Stomach smooth muscle (tissue), 2 donors: ENCODE measurements around the gene CNGB1.
"Not testable (repeated sequence)": the region's sequence is repeated elsewhere in the genome, so short reads cannot be mapped to it uniquely, and the experiment has no call there.

Experiments used
- H3K27ac ChIP-seq: one replicate; pipeline ENCODE4 v1.7.0; 2013; ENCODE audit warnings: mild to moderate bottlenecking, low read length, inconsistent platforms
- H3K27me3 ChIP-seq, 2 donors: one replicate each; pipeline ENCODE4 v1.7.0; 2013; ENCODE audit warnings: low read length in 2 of 2; ENCODE audit not compliant: insufficient read depth in 2 of 2, control insufficient read depth in 1 of 2
- H3K36me3 ChIP-seq, 2 donors: one replicate each; pipeline ENCODE4 v1.7.0; 2013; ENCODE audit warnings: low read length in 2 of 2; ENCODE audit not compliant: control insufficient read depth in 2 of 2, insufficient read depth in 2 of 2
- H3K4me1 ChIP-seq: one replicate; pipeline ENCODE4 v1.7.0; 2013; ENCODE audit warnings: low read length; ENCODE audit not compliant: control insufficient read depth, insufficient read depth
- H3K4me3 ChIP-seq, 2 donors: one replicate each; pipeline ENCODE4 v1.7.0; 2013; ENCODE audit warnings: low read length in 2 of 2
- H3K9ac ChIP-seq, 2 donors: one replicate each; pipeline ENCODE4 v1.7.0; 2013; ENCODE audit warnings: low read length in 2 of 2, mild to moderate bottlenecking in 1 of 2
- H3K9me3 ChIP-seq, 2 donors: one replicate each; pipeline ENCODE4 v1.7.0; 2013; ENCODE audit warnings: low read length in 2 of 2; ENCODE audit not compliant: control insufficient read depth in 2 of 2
- donor health status: healthy.
- donor health status: Pancreatic carcinoma.

The CNGB1 gene

DNA sequence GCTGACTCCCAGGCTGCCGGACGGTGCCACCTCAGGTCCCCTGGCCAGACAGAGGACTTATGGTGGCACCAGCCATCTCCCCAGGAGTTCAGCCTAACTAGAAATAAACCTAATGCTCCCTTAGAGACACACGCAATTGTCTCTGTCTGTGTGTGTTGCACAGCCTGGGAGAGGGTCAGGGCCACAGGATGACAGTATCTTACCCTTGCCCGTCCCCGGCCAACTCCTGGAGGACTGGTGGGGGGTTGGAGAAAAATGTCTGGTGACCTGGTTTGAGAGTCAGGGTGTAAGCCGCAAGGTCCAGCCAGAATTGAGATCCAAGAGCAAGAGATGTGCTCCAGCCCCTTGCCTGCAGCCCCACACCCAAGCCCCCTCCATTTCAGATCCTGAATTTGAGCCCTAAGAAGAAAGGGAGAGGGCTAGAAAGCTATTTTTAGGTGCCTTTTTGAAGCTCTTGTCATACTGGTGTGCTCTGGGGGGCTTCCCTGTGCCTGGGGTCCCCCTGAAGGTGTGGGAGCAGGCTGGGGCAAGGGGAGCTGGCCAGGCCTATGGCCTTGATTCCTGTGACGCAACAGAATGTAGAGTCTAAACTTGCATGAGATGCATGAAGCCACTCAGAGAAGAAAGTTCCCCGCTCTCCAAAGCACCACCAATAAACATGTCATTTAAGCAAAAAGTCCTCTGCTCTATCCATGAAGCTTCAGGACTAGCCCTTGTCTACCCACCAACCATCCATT lies 16.7 kb upstream of the CNGB1 start:
- peaks cover 13% of the 10 kb centered on the region for H3K4me1 ChIP-seq

DNA sequence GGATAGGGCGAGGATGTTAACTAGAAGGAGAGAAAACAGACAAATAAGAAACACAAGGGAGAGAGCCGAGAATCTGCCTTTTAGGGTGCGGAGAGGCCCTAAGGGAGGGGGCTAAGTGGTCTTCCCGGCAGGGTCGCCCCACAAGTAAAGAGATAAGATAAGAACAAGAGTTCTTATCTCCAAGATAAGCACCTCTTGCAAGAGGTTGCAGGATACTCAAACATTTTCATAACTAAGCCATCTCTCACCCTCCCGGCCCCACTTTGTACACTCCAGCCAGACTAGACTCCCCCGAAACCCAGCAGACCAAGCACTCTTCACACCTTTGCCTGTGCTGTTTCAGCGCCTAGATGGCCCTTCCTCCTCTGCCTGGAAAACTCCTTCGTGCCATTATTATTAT lies 15.3 kb upstream of the CNGB1 start:
- Histone ChIP-seq H3K9ac (no peak overlapping the region), H3K27me3 (peaks cover 0 to 2% of the 10 kb centered on the region in 2 donors), H3K27ac (no peak overlapping the region), H3K9me3 (no peaks in the 10 kb centered on the region), H3K4me3 (no peak overlapping the region), H3K4me1 (peaks cover 13% of the 10 kb centered on the region), H3K36me3 (no peaks in the 10 kb centered on the region)

More for the DNA sequence above, 16.7 kb upstream of the CNGB1 start:
- no peak overlapping the region for H3K27ac ChIP-seq
- no peak overlapping the region for H3K9ac ChIP-seq
- no peak overlapping the region for H3K4me3 ChIP-seq
- peaks cover 0 to 2% of the 10 kb centered on the region in 2 donors for H3K27me3 ChIP-seq
- H3K9me3 ChIP-seq: no peaks in the 10 kb centered on the region
- no peaks in the 10 kb centered on the region for H3K36me3 ChIP-seq

DNA sequence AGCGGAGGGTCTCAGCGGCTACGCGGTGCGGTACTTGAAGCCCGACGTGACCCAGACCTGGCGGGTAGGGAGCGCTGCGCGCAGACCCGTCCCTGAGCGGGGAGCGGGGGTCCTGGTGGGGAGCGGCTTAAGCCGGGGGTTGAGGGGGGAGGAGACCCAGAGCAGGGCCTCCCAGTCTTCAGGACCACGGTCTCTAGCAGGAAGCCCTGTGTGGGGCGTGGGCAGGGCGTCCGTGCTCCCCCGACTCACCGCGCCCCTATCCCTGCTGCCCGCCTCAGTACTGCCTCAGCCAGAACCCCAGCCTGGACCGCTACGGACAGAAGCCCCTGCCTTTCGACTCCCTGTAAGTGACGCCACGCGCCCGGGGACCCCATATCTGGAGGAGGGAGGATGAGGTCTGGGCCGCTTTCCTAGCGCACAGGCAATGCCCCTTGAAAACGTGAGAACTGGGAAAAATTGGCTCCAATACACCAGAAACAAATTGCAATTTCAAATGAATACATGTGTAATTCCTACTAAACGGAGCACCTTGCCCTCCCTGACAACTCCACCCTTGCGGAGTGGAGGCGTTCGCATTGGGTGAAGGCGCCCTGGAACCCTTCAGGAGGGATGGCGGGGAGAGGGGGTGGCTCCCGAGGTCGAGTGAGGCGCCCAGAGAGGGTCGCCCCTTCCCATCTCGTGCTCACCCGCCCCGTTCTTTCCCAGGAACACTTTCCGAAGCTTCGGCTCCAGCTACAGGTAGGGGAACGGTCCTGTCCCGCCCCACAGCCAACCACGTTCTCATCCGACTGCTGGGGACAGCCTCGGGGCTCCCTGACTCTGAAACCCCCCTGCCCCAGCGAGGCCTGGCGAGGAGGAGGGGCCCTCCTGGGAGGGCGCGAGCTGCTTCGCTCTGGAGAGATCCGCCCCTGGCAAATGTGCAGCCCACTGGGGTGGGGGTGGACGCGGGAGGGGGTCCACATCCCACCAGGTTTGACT lies 14.6 kb upstream of the CNGB1 start:
- no peaks in the 10 kb centered on the region for H3K9me3 ChIP-seq
- peaks cover 13% of the 10 kb centered on the region for H3K4me1 ChIP-seq
- H3K9ac ChIP-seq: peak overlapping the region; percentile 29 to 48
- H3K27ac ChIP-seq: no peak overlapping the region
- H3K4me3 ChIP-seq: peak overlapping the region; percentile 71 to 78
- peaks cover 0 to 2% of the 10 kb centered on the region in 2 donors for H3K27me3 ChIP-seq
- no peaks in the 10 kb centered on the region for H3K36me3 ChIP-seq

DNA sequence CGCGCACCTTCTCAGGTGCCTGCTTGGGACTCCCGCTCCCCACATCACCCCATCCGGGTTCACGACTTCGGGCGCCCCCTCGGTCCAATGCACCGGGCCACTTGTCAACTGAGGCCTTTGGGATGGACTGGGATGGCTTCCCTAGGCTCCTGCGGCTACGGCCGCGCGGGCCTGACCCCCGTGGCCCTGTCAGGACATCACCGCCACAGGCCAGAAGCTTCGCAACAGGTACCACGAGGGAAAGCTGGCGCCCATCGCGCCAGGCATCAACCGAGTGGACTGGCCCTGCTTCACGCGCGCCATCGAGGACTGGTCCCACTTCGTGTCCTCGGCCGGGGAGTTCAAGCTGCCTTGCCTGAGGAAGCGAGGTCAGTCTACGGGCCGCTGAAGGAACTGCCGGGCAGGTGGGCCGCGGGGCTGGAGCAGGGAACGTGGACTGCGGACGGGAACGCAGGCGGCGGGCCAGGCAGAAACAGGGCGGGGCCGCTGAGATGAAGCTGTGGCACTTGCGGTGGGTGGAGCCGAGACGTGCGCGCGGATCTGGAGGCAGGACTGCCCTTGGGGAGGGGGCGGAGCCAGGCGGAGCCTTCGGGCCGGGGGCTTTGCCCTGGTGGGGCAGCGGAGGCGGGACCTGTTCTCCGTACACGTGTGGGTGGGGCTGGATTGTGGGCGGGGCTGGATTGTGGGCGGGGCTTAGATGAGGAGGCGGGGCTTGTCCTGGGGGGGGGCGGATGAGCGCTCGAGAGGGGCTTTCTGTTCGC lies 13.7 kb upstream of the CNGB1 start:
- H3K9ac ChIP-seq: peak overlapping the region in 1 of 2 donors; percentile 48
- no peaks in the 10 kb centered on the region for H3K9me3 ChIP-seq
- H3K27ac ChIP-seq: no peak overlapping the region
- peaks cover 0 to 2% of the 10 kb centered on the region in 2 donors for H3K27me3 ChIP-seq
- H3K36me3 ChIP-seq: no peaks in the 10 kb centered on the region
- H3K4me1 ChIP-seq: peaks cover 13% of the 10 kb centered on the region
- H3K4me3 ChIP-seq: peak overlapping the region; percentile 71 to 78

DNA sequence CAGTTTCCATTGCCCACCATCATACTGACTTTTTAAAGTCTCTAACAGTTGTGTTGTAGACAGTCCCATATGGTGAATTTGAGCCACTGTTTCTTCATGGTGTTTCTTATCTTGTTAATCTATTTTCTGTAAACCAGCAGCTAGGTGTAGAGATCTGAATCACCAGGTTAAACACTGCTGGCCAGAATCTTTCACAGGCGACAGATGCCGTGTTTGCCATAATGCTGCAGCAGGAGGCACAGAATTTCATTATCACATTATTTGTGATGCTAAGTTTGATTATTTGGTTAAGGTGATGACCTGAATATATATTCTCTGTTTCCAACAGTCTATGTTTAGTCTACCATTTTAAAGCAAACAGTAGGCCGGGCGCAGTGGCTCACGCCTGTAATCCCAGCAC lies 11.5 kb upstream of the CNGB1 start:
- Histone ChIP-seq H3K4me1 (peaks cover 13% of the 10 kb centered on the region), H3K9ac (no peak overlapping the region), H3K27ac (no peak overlapping the region), H3K27me3 (peaks cover 0 to 2% of the 10 kb centered on the region in 2 donors), H3K9me3 (no peaks in the 10 kb centered on the region), H3K36me3 (no peaks in the 10 kb centered on the region), H3K4me3 (no peak overlapping the region)

DNA sequence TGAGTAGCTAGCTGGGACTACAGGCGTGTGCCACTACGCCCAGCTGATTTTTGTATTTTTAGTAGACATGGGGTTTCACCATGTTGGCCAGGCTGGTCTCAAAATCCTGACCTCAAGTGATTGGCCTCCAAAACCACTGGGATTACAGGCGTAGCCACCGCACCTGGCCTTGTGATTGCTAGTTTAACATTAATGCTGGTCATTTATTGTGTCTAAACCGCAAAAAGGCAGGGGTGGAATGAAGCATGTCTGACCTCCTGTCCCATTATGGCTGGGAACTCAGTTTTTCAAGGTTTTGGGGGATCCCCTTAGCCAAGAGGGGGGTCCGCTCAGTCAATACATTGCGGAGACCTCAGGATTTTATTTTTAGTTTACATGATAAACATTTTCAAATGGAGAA lies 10.7 kb upstream of the CNGB1 start:
- Histone ChIP-seq H3K36me3 (no peaks in the 10 kb centered on the region), H3K4me3 (no peak overlapping the region), H3K27me3 (peaks cover 0 to 2% of the 10 kb centered on the region in 2 donors), H3K27ac (no peak overlapping the region), H3K4me1 (peaks cover 13% of the 10 kb centered on the region), H3K9me3 (no peaks in the 10 kb centered on the region), H3K9ac (no peak overlapping the region)

DNA sequence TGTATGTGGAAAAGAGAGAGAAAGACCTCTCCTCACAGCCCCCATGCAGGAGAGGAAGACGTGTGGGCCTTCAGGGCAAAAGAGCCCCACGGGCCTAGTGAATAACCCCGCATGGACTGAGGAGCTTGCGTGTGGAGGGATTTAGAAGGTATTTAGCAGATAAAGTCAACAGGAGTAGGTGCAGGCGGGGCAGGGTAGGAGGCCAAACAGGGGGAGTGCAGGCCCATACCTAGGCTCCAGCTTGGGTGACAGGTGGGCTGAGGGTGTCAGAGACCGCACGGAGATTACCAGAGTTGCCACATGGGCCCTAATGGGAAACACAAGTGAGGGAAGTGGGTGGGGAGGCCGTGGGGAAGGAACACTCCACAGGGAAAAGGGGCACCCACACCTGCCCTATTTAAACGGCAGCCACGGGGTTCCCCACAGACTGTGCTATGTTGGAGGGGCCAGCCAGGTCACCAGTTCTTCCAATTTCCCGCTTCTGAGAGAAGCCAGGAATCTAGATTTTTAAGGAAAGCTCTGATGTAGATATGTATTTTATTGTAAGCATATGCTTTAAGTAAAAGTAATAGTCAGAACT lies 8.2 kb upstream of the CNGB1 start:
- H3K27me3 ChIP-seq: no peaks in the 10 kb centered on the region
- H3K9me3 ChIP-seq: no peaks in the 10 kb centered on the region
- no peak overlapping the region for H3K9ac ChIP-seq
- H3K4me1 ChIP-seq: peaks cover 8% of the 10 kb centered on the region
- no peak overlapping the region for H3K27ac ChIP-seq
- H3K4me3 ChIP-seq: no peak overlapping the region
- no peaks in the 10 kb centered on the region for H3K36me3 ChIP-seq

DNA sequence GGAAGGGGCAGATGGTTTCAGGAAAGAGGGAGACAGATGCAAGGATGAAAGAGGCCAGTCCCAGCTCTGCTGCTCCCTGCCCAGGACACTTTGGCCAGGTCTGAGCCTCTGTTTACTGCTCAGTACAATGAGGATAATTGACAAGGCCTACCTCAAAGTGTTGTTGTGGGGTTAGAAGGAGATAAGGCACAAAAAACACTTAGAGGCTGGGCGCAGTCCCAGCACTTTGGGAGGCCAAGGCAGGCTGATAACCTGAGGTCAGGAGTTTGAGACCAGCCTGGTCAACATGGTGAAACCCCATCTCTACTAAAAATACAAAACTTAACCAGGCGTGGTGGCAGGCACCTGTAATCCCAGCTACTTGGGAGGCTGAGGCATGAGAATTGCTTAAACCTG lies 7.1 kb upstream of the CNGB1 start:
- not testable (repeated sequence) for H3K36me3 ChIP-seq, H3K4me3 ChIP-seq, H3K27ac ChIP-seq, H3K9me3 ChIP-seq, H3K4me1 ChIP-seq, H3K9ac ChIP-seq, H3K27me3 ChIP-seq

DNA sequence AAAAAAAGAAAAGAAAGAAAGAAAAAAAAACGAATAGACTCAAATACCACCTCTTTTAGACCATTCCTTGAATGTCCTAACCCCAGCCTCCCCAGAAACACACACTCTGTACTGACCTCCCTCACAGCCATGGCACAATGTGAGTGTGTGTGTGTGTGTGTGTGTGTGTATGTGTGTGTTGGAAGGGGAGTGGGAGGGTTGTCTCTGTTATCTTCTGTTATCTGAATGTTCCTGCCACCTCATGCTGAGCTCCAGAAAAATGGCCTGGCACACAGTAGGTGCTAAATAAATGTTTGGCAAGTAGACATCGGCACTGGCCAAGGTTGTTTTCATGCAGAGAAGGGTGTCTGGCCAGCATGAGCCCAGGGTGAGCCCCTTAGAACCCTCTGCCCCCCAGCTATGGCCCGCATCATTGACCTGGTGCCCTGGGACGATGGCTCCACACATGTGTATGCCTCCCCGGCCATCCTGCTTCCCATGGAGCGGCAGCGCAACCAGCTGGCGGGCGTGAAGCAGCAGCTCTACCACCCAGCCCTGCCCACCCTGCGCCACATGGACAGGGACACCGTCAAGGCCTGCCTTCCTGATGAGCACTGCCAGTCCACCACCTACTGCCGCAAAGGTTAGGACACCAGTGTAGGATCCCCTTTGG lies 6.6 kb upstream of the CNGB1 start:
- no peak overlapping the region for H3K9ac ChIP-seq
- no peak overlapping the region for H3K27ac ChIP-seq
- no peaks in the 10 kb centered on the region for H3K9me3 ChIP-seq
- H3K4me1 ChIP-seq: peaks cover 8% of the 10 kb centered on the region
- no peaks in the 10 kb centered on the region for H3K36me3 ChIP-seq
- no peak overlapping the region for H3K4me3 ChIP-seq
- H3K27me3 ChIP-seq: no peaks in the 10 kb centered on the region

DNA sequence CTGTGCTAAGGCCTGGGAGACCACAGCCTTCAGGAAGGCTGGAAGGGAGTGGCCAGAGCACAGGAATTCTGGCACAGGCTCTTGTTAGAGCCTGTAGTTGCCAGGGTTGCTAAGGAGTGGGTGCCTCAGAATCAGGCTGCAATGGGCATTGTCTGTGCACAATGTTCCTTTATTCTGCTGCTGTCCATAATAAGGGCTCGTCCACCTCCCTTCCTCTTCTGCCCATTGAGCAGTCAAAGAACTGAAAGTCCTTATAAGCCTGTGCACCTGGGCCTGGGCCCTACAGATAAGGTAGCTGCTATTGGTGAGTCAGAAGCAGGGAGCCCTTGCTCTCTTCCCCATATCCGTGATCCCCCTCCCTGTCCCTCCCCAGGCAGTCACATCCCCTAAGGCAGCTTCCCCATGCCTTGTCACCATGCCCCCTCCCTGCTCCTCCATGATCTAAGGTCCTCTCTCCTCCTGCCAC lies 5.4 kb upstream of the CNGB1 start:
- Histone ChIP-seq H3K9ac (no peak overlapping the region), H3K4me1 (peaks cover 8% of the 10 kb centered on the region), H3K27ac (no peak overlapping the region), H3K9me3 (no peaks in the 10 kb centered on the region), H3K36me3 (no peaks in the 10 kb centered on the region), H3K27me3 (no peaks in the 10 kb centered on the region), H3K4me3 (no peak overlapping the region)
